Hepatic stellate cell (primary cell): ENCODE measurements around the gene PRKCQ.

Experiments used
- DNase-seq: peaks from one replicate; pipeline ENCODE4 v3.0.0; 2011; ENCODE audit warnings: low spot score

PRKCQ gene

GRCh38 chr10:6520138-6520537 is 59.9 kb downstream of the PRKCQ start:
- DNase-seq: no peak

- DNase-seq: no peak
Measured at GRCh38 chr10:6518791-6519429, 61.2 kb downstream of the PRKCQ start.

- no peak for DNase-seq
Measured at GRCh38 chr10:6516929-6517284, 63.2 kb downstream of the PRKCQ start.

- no peak for DNase-seq
Measured at GRCh38 chr10:6516281-6516928, 63.7 kb downstream of the PRKCQ start.

GRCh38 chr10:6514844-6515780 is 65.0 kb downstream of the PRKCQ start:
- DNase-seq: no peak

GRCh38 chr10:6514180-6514579 is 65.9 kb downstream of the PRKCQ start:
- no peak for DNase-seq

GRCh38 chr10:6513476-6513875 is 66.6 kb downstream of the PRKCQ start:
- DNase-seq: no peak

- no peak for DNase-seq
Measured at GRCh38 chr10:6512182-6512581, 67.9 kb downstream of the PRKCQ start.

- no peak for DNase-seq
Measured at GRCh38 chr10:6511347-6511746, 68.7 kb downstream of the PRKCQ start.

- no peak for DNase-seq
Measured at GRCh38 chr10:6507311-6507710, 72.8 kb downstream of the PRKCQ start.

GRCh38 chr10:6505300-6505699 is 74.8 kb downstream of the PRKCQ start:
- no peak for DNase-seq

GRCh38 chr10:6504296-6504695 is 75.8 kb downstream of the PRKCQ start:
- DNase-seq: no peak

GRCh38 chr10:6503171-6503570 is 76.9 kb downstream of the PRKCQ start:
- DNase-seq: no peak

GRCh38 chr10:6501931-6502330 is 78.1 kb downstream of the PRKCQ start:
- DNase-seq: no peak

- DNase-seq: no peak
Measured at GRCh38 chr10:6499974-6500373, 80.1 kb downstream of the PRKCQ start.

- no peak for DNase-seq
Measured at GRCh38 chr10:6498771-6499170, 81.3 kb downstream of the PRKCQ start.

- DNase-seq: no peak
Measured at GRCh38 chr10:6497620-6498019, 82.5 kb downstream of the PRKCQ start.

- no peak for DNase-seq
Measured at GRCh38 chr10:6494936-6495592, 85.0 kb downstream of the PRKCQ start.

- DNase-seq: no peak
Measured at GRCh38 chr10:6494442-6494819, 85.6 kb downstream of the PRKCQ start.

GRCh38 chr10:6493521-6494441 is 86.3 kb downstream of the PRKCQ start:
- no peak for DNase-seq

GRCh38 chr10:6492896-6493295 is 87.2 kb downstream of the PRKCQ start:
- DNase-seq: no peak
